SK-N-SH treated with all-trans-retinoic acid at 6 μM for 48 hours (cell line): ENCODE measurements around the gene VDAC1.

ENCODE experiments used
- ARNTL ChIP-seq: fragments of 450-650 bp; formaldehyde crosslinking; IDR thresholded peaks from 2 replicates; pipeline ENCODE4 v1.5.0; 2020; ENCODE audit warnings: low read depth, mild to moderate bottlenecking, moderate library complexity, borderline replicate concordance
- BACH2 ChIP-seq: fragments of 250-450 bp; sonication (Bioruptor Pico); IDR thresholded peaks from 2 replicates; pipeline ENCODE4 v1.9.0; 2021; ENCODE audit warnings: mild to moderate bottlenecking, borderline replicate concordance
- CREB5 ChIP-seq: fragments of 250-450 bp; sonication (Bioruptor Pico); IDR thresholded peaks from 2 replicates; pipeline ENCODE4 v1.5.1; 2020; ENCODE audit warnings: low read depth, mild to moderate bottlenecking, moderate library complexity
- CSRNP3 ChIP-seq: fragments of 250-450 bp; sonication (Bioruptor Pico); IDR thresholded peaks from 2 replicates; pipeline ENCODE4 v1.5.1; 2021; ENCODE audit warnings: mild to moderate bottlenecking, moderate library complexity
- OSR1 ChIP-seq: fragments of 250-450 bp; sonication (Bioruptor Pico); IDR thresholded peaks from 2 replicates; pipeline ENCODE4 v1.8.0; 2022; ENCODE audit warnings: moderate library complexity, mild to moderate bottlenecking, inconsistent platforms
- PATZ1 ChIP-seq: fragments of 250-450 bp; sonication (Bioruptor Pico); IDR thresholded peaks from 2 replicates; pipeline ENCODE4 v1.8.0; 2020; ENCODE audit warnings: mild to moderate bottlenecking, moderate library complexity, borderline replicate concordance
- SNAI2 ChIP-seq: fragments of 250-450 bp; sonication (Bioruptor Pico); IDR thresholded peaks from 2 replicates; pipeline ENCODE4 v1.5.0; 2020; ENCODE audit warnings: mild to moderate bottlenecking, moderate library complexity
- ZC3H10 ChIP-seq: fragments of 250-450 bp; sonication (Bioruptor Pico); IDR thresholded peaks from 2 replicates; pipeline ENCODE4 v1.5.1; 2021; ENCODE audit warnings: mild to moderate bottlenecking, moderate library complexity
- ZFP3 ChIP-seq: fragments of 250-450 bp; sonication (Bioruptor Pico); IDR thresholded peaks from 2 replicates; pipeline ENCODE4 v1.5.0; 2020; ENCODE audit warnings: mild to moderate bottlenecking, moderate library complexity
- ZFP30 ChIP-seq: fragments of 450-650 bp; formaldehyde crosslinking; IDR thresholded peaks from 2 replicates; pipeline ENCODE4 v1.5.0; 2022; ENCODE audit warnings: mild to moderate bottlenecking, moderate library complexity
- ZNF565 ChIP-seq: fragments of 450-650 bp; formaldehyde crosslinking; conservative IDR thresholded peaks from 2 replicates; pipeline ENCODE4 v1.5.0; 2020; ENCODE audit warnings: low read depth, mild to moderate bottlenecking, moderate library complexity
- ZNF70 ChIP-seq: fragments of 450-650 bp; formaldehyde crosslinking; IDR thresholded peaks from 2 replicates; pipeline ENCODE4 v1.5.0; 2020; ENCODE audit warnings: mild to moderate bottlenecking, moderate library complexity

GRCh38 chr5:134048864-134049263, 44.1 kb upstream of the VDAC1 start:
- TF ChIP-seq PATZ1 (CRISPR knock-in tag) (no peak), CREB5 (CRISPR knock-in tag) (no peak), OSR1 (CRISPR knock-in tag) (no peak), ZNF70 (no peak), ZC3H10 (no peak), ARNTL (CRISPR knock-in tag) (no peak), SNAI2 (CRISPR knock-in tag) (no peak), CSRNP3 (no peak), BACH2 (CRISPR knock-in tag) (no peak), ZNF565 (CRISPR knock-in tag) (no peak), ZFP3 (CRISPR knock-in tag) (no peak), ZFP30 (no peak)
